K562 (cell line): ENCODE data around the gene PRR30. TPM values are rescaled to one million over a fixed set of nuclear protein-coding genes. Genes with fewer than 3 reads are reported as not detected.

Experiments used
- ATAC-seq: fragments of 200-7000 bp; cut with Tn5 transposase; 3 replicates; pipeline ENCODE4 v1.9.1; 2020; ENCODE audit warnings: moderate library complexity
- BruUV-seq: library from RNA; stranded (reverse); fragments of 400-500 nt; replicated peaks from 2 replicates; lab custom pipeline; 2021; lab: Mats Ljungman, UMichigan
- CTCF ChIA-PET: fragments of 300-600 bp; formaldehyde crosslinking; extraction: SDS; loops from one replicate; lab custom pipeline; 2021; ENCODE audit warnings: low intra/inter-chr PET ratio; lab: Yijun Ruan, JAX
- POLR2A ChIA-PET: fragments of 300-600, 350-650 bp; sonication (Branson Sonifier 250); formaldehyde crosslinking; extraction: SDS; loops from one replicate; lab custom pipeline; 2021; ENCODE audit warnings: antibody characterized with exemption, inconsistent platforms; lab: Yijun Ruan, JAX
- DNase-seq, 4 experiments: peaks; one replicate each; pipeline versions ENCODE4 v3.0.0 to v3.0.0-alpha.2; 2011 to 2018; ENCODE audit warnings: low spot score in 3 of 4, mixed read lengths in 3 of 4; ENCODE audit errors: extremely low read depth in 1 of 4
- FAIRE-seq: peaks from 2 replicates; lab custom pipeline; 2011; peaks lifted over from hg19 to GRCh38; lab: Jason Lieb, UNC
- H2AFZ ChIP-seq: 2 replicates; pipeline ENCODE4 v1.6.0; 2011; ENCODE audit warnings: low read depth, low read length, control low read depth, inconsistent platforms
- H3K27ac ChIP-seq: fragments of 200-600 bp; 3 replicates; pipeline ENCODE4 v1.8.0; 2011; ENCODE audit warnings: low read depth, mild to moderate bottlenecking, control low read depth, inconsistent platforms, low read length, moderate library complexity, mixed read lengths; ENCODE audit errors: extremely low read depth
- H3K27me3 ChIP-seq, 2 experiments: fragments of 300-600 bp in 1 of 2; 2 replicates in 1 of 2; 3 replicates in 1 of 2; pipeline versions ENCODE4 v1.6.0 to v1.8.0; 2011; ENCODE audit warnings: inconsistent platforms in 2 of 2, low read length in 2 of 2, mild to moderate bottlenecking in 1 of 2, mixed read lengths in 1 of 2, moderate library complexity in 1 of 2; ENCODE audit not compliant: control insufficient read depth in 2 of 2, insufficient read depth in 2 of 2
- H3K36me3 ChIP-seq: fragments of 300-600 bp; 3 replicates; pipeline ENCODE4 v1.8.0; 2011; ENCODE audit warnings: mild to moderate bottlenecking, low read length, inconsistent platforms; ENCODE audit not compliant: control insufficient read depth, insufficient read depth
- H3K4me1 ChIP-seq, 2 experiments: fragments of 200-600 bp in 1 of 2; replicated peaks in 1 of 2; 2 replicates in 1 of 2; 3 replicates in 1 of 2; pipeline versions ENCODE4 v1.5.1 to v1.8.0; 2011; ENCODE audit warnings: inconsistent platforms in 2 of 2, low read length in 2 of 2, mild to moderate bottlenecking in 1 of 2, mixed read lengths in 1 of 2, moderate library complexity in 1 of 2; ENCODE audit not compliant: control insufficient read depth in 2 of 2, insufficient read depth in 2 of 2
- H3K4me2 ChIP-seq: 2 replicates; pipeline ENCODE4 v1.6.1; 2011; ENCODE audit warnings: low read length, control low read depth, inconsistent platforms, mixed read lengths; ENCODE audit not compliant: insufficient read depth
- H3K4me3 ChIP-seq: fragments of 200-600 bp; sonication (generic), shearing (Covaris generic); 2 replicates; pipeline ENCODE4 v1.5.1; 2016; ENCODE audit warnings: control low read depth, inconsistent platforms
- H3K79me2 ChIP-seq: fragments of 200-600 bp; 3 replicates; pipeline ENCODE4 v1.8.0; 2011; ENCODE audit warnings: low read length, inconsistent platforms; ENCODE audit not compliant: control insufficient read depth, insufficient read depth
- H3K9ac ChIP-seq, 2 experiments: 2 replicates each; pipeline versions ENCODE4 v1.6.0 to v1.6.1; 2011; ENCODE audit warnings: low read depth in 2 of 2, low read length in 2 of 2, control low read depth in 1 of 2, inconsistent platforms in 1 of 2, mild to moderate bottlenecking in 1 of 2, mixed read lengths in 1 of 2; ENCODE audit not compliant: insufficient read depth in 1 of 2
- H3K9me1 ChIP-seq: one replicate; pipeline ENCODE4 v1.6.0; 2011; ENCODE audit warnings: inconsistent platforms, mild to moderate bottlenecking, low read length, moderate library complexity; ENCODE audit not compliant: control insufficient read depth, insufficient read depth
- H3K9me3 ChIP-seq: replicated peaks from 2 replicates; pipeline ENCODE4 v1.5.1; 2011; ENCODE audit warnings: low read depth, low read length, inconsistent platforms; ENCODE audit not compliant: control insufficient read depth, insufficient read depth
- H4K20me1 ChIP-seq: replicated peaks from 2 replicates; pipeline ENCODE4 v1.6.1; 2011; ENCODE audit warnings: low read length, inconsistent platforms, mixed read lengths; ENCODE audit not compliant: control insufficient read depth, insufficient read depth
- BACH1 ChIP-seq: fragments of 200-800 bp; sonication (Bioruptor generic); IDR thresholded peaks from 2 replicates; pipeline ENCODE4 v1.6.1; 2016; ENCODE audit warnings: missing genetic modification characterization, missing compliant biosample characterization
- BHLHE40 ChIP-seq: IDR thresholded peaks from 2 replicates; pipeline ENCODE4 v1.6.1; 2011; ENCODE audit warnings: low read length, improper control_type of control experiment
- CBFA2T2 ChIP-seq: fragments of 450-650 bp; conservative IDR thresholded peaks from 2 replicates; pipeline ENCODE4 v1.6.1; 2017; ENCODE audit warnings: mild to moderate bottlenecking
- CEBPB ChIP-seq: fragments of 450-650 bp; IDR thresholded peaks from 2 replicates; pipeline ENCODE4 v1.6.1; 2016; ENCODE audit warnings: missing genetic modification characterization, missing compliant biosample characterization
- EP400 ChIP-seq: fragments of 450-650 bp; IDR thresholded peaks from 2 replicates; pipeline ENCODE4 v1.6.1; 2017; ENCODE audit warnings: antibody characterized with exemption, mild to moderate bottlenecking, moderate library complexity
- IFI16 ChIP-seq: fragments of 250-450 bp; sonication (Bioruptor Pico); IDR thresholded peaks from 2 replicates; pipeline ENCODE4 v2.1.2; 2022; ENCODE audit warnings: mild to moderate bottlenecking, inconsistent platforms
- MAX ChIP-seq: sonication (generic); formaldehyde crosslinking; IDR thresholded peaks from 2 replicates; pipeline ENCODE4 v1.9.0; 2022; ENCODE audit warnings: mild to moderate bottlenecking, missing genetic modification reagents
- MTA1 ChIP-seq: fragments of 450-650 bp; IDR thresholded peaks from 2 replicates; pipeline ENCODE4 v1.6.1; 2017; ENCODE audit warnings: borderline replicate concordance
- PPARD ChIP-seq: fragments of 250-450 bp; sonication (Bioruptor Pico); IDR thresholded peaks from 2 replicates; pipeline ENCODE4 v1.8.0; 2022; ENCODE audit warnings: inconsistent platforms, mild to moderate bottlenecking, moderate library complexity
- SREBF2 ChIP-seq: sonication (generic); formaldehyde crosslinking; IDR thresholded peaks from 2 replicates; pipeline ENCODE4 v1.4.0; 2020; ENCODE audit warnings: mild to moderate bottlenecking, missing genetic modification reagents
- TGIF2 ChIP-seq: sonication (generic); formaldehyde crosslinking; IDR thresholded peaks from 2 replicates; pipeline ENCODE4 v1.8.1; 2022; ENCODE audit warnings: mild to moderate bottlenecking, missing genetic modification reagents, moderate library complexity
- ZBTB1 ChIP-seq: sonication (generic); formaldehyde crosslinking; IDR thresholded peaks from 2 replicates; pipeline ENCODE4 v1.8.1; 2023; ENCODE audit warnings: missing genetic modification reagents, low read depth, mild to moderate bottlenecking, borderline replicate concordance
- ZNF224 ChIP-seq: sonication (generic); formaldehyde crosslinking; IDR thresholded peaks from 2 replicates; pipeline ENCODE4 v1.8.0; 2022; ENCODE audit warnings: mild to moderate bottlenecking, missing genetic modification reagents
- ZNF395 ChIP-seq: fragments of 200-800 bp; sonication (Bioruptor generic); IDR thresholded peaks from 2 replicates; pipeline ENCODE4 v1.6.1; 2017; ENCODE audit warnings: missing genetic modification characterization, missing compliant biosample characterization
- ZNF699 ChIP-seq: fragments of 250-450 bp; sonication (Bioruptor Pico); IDR thresholded peaks from 2 replicates; pipeline ENCODE4 v1.8.0; 2021; ENCODE audit warnings: mild to moderate bottlenecking, moderate library complexity; ENCODE audit not compliant: insufficient replicate concordance
- WGBS: fragments of 100-300 bp; shearing (Covaris generic); methylation state at CpG from one replicate; pipeline ENCODE4 v1.1.6; 2016; ENCODE audit warnings: low coverage, mixed read lengths; ENCODE audit not compliant: insufficient coverage; ENCODE audit errors: missing lambda C conversion rate; 5-methylcytosine and 5-hydroxymethylcytosine counted together
- in situ Hi-C: fragments of 300-500 bp; cut with MboI; formaldehyde crosslinking; loops from 4 replicates; pipeline ENCODE4 v1.15.0; 2018; ENCODE audit warnings: inconsistent platforms, mixed read lengths
- intact Hi-C: fragments of 100-400 bp; cut with micrococcal nuclease; formaldehyde crosslinking; loops from 2 replicates; pipeline ENCODE4 v1.14.2; 2022
- polyA plus RNA-seq, 8 experiments: library from polyadenylated mRNA; depleted of rRNA in 4 of 8; stranded (reverse) in 5 of 8; unstranded in 3 of 8; fragments of >200 nt; fragmentation: Nextera tagmentation in 2 of 8; fragmentation: Illumina TruSeq in 1 of 8; extraction: Ambion mirVana in 2 of 8; extraction: Trizol in 1 of 8; gene quantifications; 2 replicates each; pipeline versions ENCODE4 v1.2.1 to v1.2.3, GENCODE V29; 2011 to 2014; ENCODE audit warnings: inconsistent platforms in 1 of 8, missing spikeins in 1 of 8
- total RNA-seq, 7 experiments: library from RNA; depleted of rRNA in 6 of 7; stranded (reverse); fragments of >200 nt in 6 of 7; fragmentation: Illumina TruSeq in 2 of 7; extraction: Trizol in 2 of 7; gene quantifications; 2 replicates each; pipeline versions ENCODE4 v1.2.1 to v1.2.3, GENCODE V29; 2011 to 2021; ENCODE audit warnings: low replicate concordance in 1 of 7
- TF ChIP-seq, protein P1 (sequence below), 2 experiments: IDR thresholded peaks; 2 replicates each; pipeline ENCODE4 v1.6.1; 2012; ENCODE audit warnings: improper control_type of control experiment in 2 of 2, low read depth in 2 of 2, low read length in 2 of 2, borderline replicate concordance in 1 of 2

The PRR30 gene
- total and polyA plus RNA-seq, 9 of the 15 experiments (the other 6 are each of a cell fraction or from before 2014, with no cell fraction given), result not detected

GRCh38 chr2:27178469-27178868, 39.3 kb upstream of the PRR30 start:
- FAIRE-seq, result no peak
- ChIA-PET POLR2A (interaction anchor here (0.7 to 1.5 kb wide), 2 partner anchors 9 to 92 kb away, joined by 3 to 5 read pairs; no protein-coding TSS in a partner anchor), CTCF (no interaction called here)
- no peaks in the 10 kb centered on the region for H3K36me3 ChIP-seq
- no peak for ATAC-seq
- H3K4me1 ChIP-seq, result no peaks in the 10 kb centered on the region
- in situ Hi-C loops, result no loop called here
- H3K9ac ChIP-seq, result no peak overlapping the region
- DNase-seq, result no peak
- no peak overlapping the region for H3K27ac ChIP-seq
- 8% methylated on average over 3 of the region's 3 CpGs for WGBS
- H3K27me3 ChIP-seq, result peaks cover 12 to 30% of the 10 kb centered on the region in 2 experiments; a peak in 4 of 5 replicates
- no peaks in the 10 kb centered on the region for H3K9me3 ChIP-seq
- H4K20me1 ChIP-seq, result no peaks in the 10 kb centered on the region
- no peaks in the 10 kb centered on the region for H3K79me2 ChIP-seq
- no peak overlapping the region for H2AFZ ChIP-seq
- no peak overlapping the region for H3K4me2 ChIP-seq
- no peaks in the 10 kb centered on the region for H3K9me1 ChIP-seq
- intact Hi-C loops, result no loop called here
- TF ChIP-seq TGIF2 (CRISPR knock-in tag) (no peak), IFI16 (CRISPR knock-in tag) (no peak), BHLHE40 (no peak), SREBF2 (no peak), EP400 (no peak), CEBPB (tag) (no peak), MTA1 (no peak), MAX (no peak), ZNF224 (CRISPR knock-in tag) (no peak), ZNF699 (CRISPR knock-in tag) (no peak), PPARD (no peak), ZNF395 (no peak), ZBTB1 (CRISPR knock-in tag) (no peak), BACH1 (tag) (no peak), CBFA2T2 (no peak)
- TF ChIP-seq, protein P1, sequence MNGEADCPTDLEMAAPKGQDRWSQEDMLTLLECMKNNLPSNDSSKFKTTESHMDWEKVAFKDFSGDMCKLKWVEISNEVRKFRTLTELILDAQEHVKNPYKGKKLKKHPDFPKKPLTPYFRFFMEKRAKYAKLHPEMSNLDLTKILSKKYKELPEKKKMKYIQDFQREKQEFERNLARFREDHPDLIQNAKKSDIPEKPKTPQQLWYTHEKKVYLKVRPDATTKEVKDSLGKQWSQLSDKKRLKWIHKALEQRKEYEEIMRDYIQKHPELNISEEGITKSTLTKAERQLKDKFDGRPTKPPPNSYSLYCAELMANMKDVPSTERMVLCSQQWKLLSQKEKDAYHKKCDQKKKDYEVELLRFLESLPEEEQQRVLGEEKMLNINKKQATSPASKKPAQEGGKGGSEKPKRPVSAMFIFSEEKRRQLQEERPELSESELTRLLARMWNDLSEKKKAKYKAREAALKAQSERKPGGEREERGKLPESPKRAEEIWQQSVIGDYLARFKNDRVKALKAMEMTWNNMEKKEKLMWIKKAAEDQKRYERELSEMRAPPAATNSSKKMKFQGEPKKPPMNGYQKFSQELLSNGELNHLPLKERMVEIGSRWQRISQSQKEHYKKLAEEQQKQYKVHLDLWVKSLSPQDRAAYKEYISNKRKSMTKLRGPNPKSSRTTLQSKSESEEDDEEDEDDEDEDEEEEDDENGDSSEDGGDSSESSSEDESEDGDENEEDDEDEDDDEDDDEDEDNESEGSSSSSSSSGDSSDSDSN (IDR thresholded peaks at IDR 0.05; ENCODE audit: borderline replicate concordance in 1 of 2, low read depth in 2 of 2, low read length in 2 of 2), result no peak
- TF ChIP-seq, all 486 proteins: peak for 0
- no peak overlapping the region for H3K4me3 ChIP-seq
- BruUV-seq, result no TSS peak
